Heart left ventricle (tissue), 16 donors: ENCODE measurements around the gene SLC4A2. TPM values are rescaled to one million over a fixed set of nuclear protein-coding genes. Genes with fewer than 3 reads are reported as not detected.

Source experiments
- ATAC-seq, 4 donors: fragments of 200-7000 bp; cut with Tn5 transposase; one replicate each; pipeline ENCODE4 v1.9.1; 2020 to 2022; ENCODE audit warnings: moderate library complexity in 4 of 4, mild to moderate bottlenecking in 3 of 4, moderate number of reproducible peaks in 1 of 4
- DNase-seq, 5 donors: peaks; one replicate each; pipeline ENCODE4 v3.0.0-alpha.2; 2020
- H3K27ac ChIP-seq, 12 donors: fragments of 200-600 bp; sonication (generic) in 4 of 12; one replicate each; pipeline versions ENCODE4 v1.5.0 to v1.8.0; 2016 to 2022; ENCODE audit warnings: mild to moderate bottlenecking in 2 of 12
- H3K27me3 ChIP-seq, 9 donors: fragments of 200-600 bp; sonication (generic) in 2 of 9; one replicate each; pipeline versions ENCODE4 v1.5.1 to v1.8.0; 2016 to 2022; ENCODE audit warnings: mild to moderate bottlenecking in 3 of 9
- H3K36me3 ChIP-seq, 9 donors: fragments of 200-600 bp; sonication (generic) in 2 of 9; one replicate each; pipeline versions ENCODE4 v1.5.0 to v1.8.0; 2018 to 2022; ENCODE audit warnings: mild to moderate bottlenecking in 2 of 9
- H3K4me1 ChIP-seq, 12 donors: fragments of 200-600 bp; sonication (generic) in 4 of 12; one replicate each; pipeline versions ENCODE4 v1.5.0 to v1.8.0; 2016 to 2022; ENCODE audit warnings: mild to moderate bottlenecking in 3 of 12
- H3K4me3 ChIP-seq, 12 donors: fragments of 200-600 bp; sonication (generic) in 4 of 12; one replicate each; pipeline versions ENCODE4 v1.5.0 to v1.8.0; 2017 to 2022; ENCODE audit warnings: mild to moderate bottlenecking in 9 of 12, moderate library complexity in 4 of 12
- H3K9me3 ChIP-seq, 12 donors: fragments of 200-600 bp; sonication (generic) in 4 of 12; one replicate each; pipeline versions ENCODE4 v1.5.0 to v1.8.0; 2016 to 2022; ENCODE audit warnings: mild to moderate bottlenecking in 1 of 12
- CTCF ChIP-seq, 12 donors: fragments of 200-600 bp; sonication (generic) in 4 of 12; IDR thresholded peaks; one replicate each; pipeline versions ENCODE4 v1.5.0 to v1.8.0; 2018 to 2022; ENCODE audit warnings: antibody characterized with exemption in 12 of 12, mild to moderate bottlenecking in 5 of 12
- POLR2A ChIP-seq, 2 donors: fragments of 450-650 bp; IDR thresholded peaks; one replicate each; pipeline ENCODE4 v1.6.1; 2017; ENCODE audit warnings: antibody characterized with exemption in 2 of 2, mild to moderate bottlenecking in 2 of 2, moderate library complexity in 2 of 2
- WGBS, 4 donors: extraction: QIAGEN DNeasy Blood & Tissue Kit in 2 of 4; methylation state at CpG; one replicate each; pipeline versions ENCODE4 v1.1.5 to v1.1.7; 2013 to 2018; 5-methylcytosine and 5-hydroxymethylcytosine counted together
- intact Hi-C, 10 donors: fragments of 100-400 bp; cut with DNase I; formaldehyde crosslinking; loops; one replicate each; pipeline versions ENCODE4 v1.11.1 to v1.14.2; 2022
- polyA plus RNA-seq, 2 donors: library from polyadenylated mRNA; stranded (reverse); fragments of 200-250 nt; gene quantifications; one replicate each; pipeline ENCODE4 v1.2.3, GENCODE V29; 2013
- total RNA-seq, 9 donors: library from RNA; depleted of rRNA in 2 of 9; stranded (reverse); fragments of >200 nt in 2 of 9; fragmentation: NEBNext Ultra II Directional in 3 of 9; extraction: Animal tissue kit (Norgen Biotek cat#: 25700) in 3 of 9; gene quantifications; one replicate each; pipeline versions ENCODE4 v1.1.0 to v1.2.4, GENCODE V29; 2016 to 2023
- donor health status: ischemic (EF 13 %, LVEDD 7.1; RV severe dilation, severe dysfunction).
- donor health status: healthy with polysubstance abuse.
- donor health status: DM: no; HTN: yes; CAD: no.
- donor health status: DM: no; HTN: no; CAD: no.
- donor health status: ischemic (EF 25% LVEDD 6.9; RV normal size, moderate dysfunction).
- donor health status: ischemic (EF 25% LVEDD 5.7; RV mildly dilated, moderate dysfunction).
- donor health status: healthy.
- donor health status: DM: yes; HTN: yes; CAD: no.
- donor health status: ischemic (EF 35%, LVEDD 5.7; RV mildly dilated, moderate dysfunction).
- donor health status: nonischemic (EF 11% LVEDD 7.7; RV severe dilation, severe dysfunction).
- donor health status: DM: yes; HTN: yes; CAD: no.
- donor health status: PGD.
- donor health status: ischemic (EF 29% LVEDD 5.4; RV normal size, mild dysfunction).
- donor health status: nonischemic (EF 23%, LVEDD 6.1; RV moderate dilation, normal function).

Gene SLC4A2
- total and polyA plus RNA-seq, 11 donors, result 44.1 to 113 (median 68.3) TPM

- peak in 2 of 4 donors; percentile 5 to 28 for ATAC-seq
- peak in 1 of 5 donors; percentile 69 for DNase-seq
- no peak for TF ChIP-seq POLR2A (IDR thresholded peaks at IDR 0.05)
- no peak for TF ChIP-seq CTCF (IDR thresholded peaks at IDR 0.05)
- peak overlapping the region in 8 of 12 donors; percentile 12 to 30 (median 24) for H3K4me3 ChIP-seq
- peaks cover 0 to 42% (median 38%) of the 10 kb centered on the region in 9 donors for H3K36me3 ChIP-seq
- H3K4me1 ChIP-seq, result peaks cover 9 to 47% (median 40%) of the 10 kb centered on the region in 12 donors
- intact Hi-C loops, result loop anchor here in 2 of 10 donors (1.0 to 10.0 kb wide), 2 partner anchors 17 to 52 kb away; no protein-coding TSS in a partner anchor
- no peaks in the 10 kb centered on the region for H3K27me3 ChIP-seq
- peak overlapping the region in 10 of 12 donors; percentile 23 to 99 (median 69) for H3K27ac ChIP-seq
- H3K9me3 ChIP-seq, result no peaks in the 10 kb centered on the region
- 48 to 57% (median 55%) methylated on average over 27 to 43 of the region's 43 CpGs for WGBS, 4 donors
Measured at GRCh38 chr7:151062399-151063211, 3.2 kb downstream of the SLC4A2 start.

DNA sequence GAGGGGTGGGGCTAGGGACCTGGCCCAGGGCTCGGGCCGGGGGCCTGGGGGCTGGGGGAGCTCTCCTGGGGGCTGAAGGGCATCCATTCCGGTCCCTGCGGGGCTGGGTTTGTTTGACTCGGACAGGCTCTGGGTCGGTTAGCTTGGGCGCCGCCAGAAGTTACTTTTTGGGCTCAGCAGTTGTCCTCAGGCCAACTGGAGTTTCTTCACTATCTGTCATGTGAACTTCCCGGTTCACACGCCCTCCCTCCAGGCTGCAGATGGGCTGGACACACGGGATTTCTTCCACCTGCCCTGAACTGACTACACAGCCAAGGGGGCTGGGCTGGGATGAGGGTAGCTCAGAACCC is 3.8 kb downstream of the SLC4A2 start:
- DNase-seq, result no peak
- intact Hi-C loops, result loop anchor here in 2 of 10 donors (1.0 to 10.0 kb wide), 2 partner anchors 16 to 52 kb away; no protein-coding TSS in a partner anchor
- no peaks in the 10 kb centered on the region for H3K9me3 ChIP-seq
- peaks cover 9 to 46% (median 39%) of the 10 kb centered on the region in 12 donors for H3K4me1 ChIP-seq
- 28 to 54% (median 45%) methylated on average over 5 to 11 of the region's 11 CpGs for WGBS, 4 donors
- no peak for ATAC-seq
- H3K36me3 ChIP-seq, result peaks cover 0 to 48% (median 44%) of the 10 kb centered on the region in 9 donors
- H3K27ac ChIP-seq, result peak overlapping the region in 9 of 12 donors; percentile 46 to 99 (median 70)
- peak overlapping the region in 6 of 12 donors; percentile 23 to 30 (median 26) for H3K4me3 ChIP-seq
- H3K27me3 ChIP-seq, result no peaks in the 10 kb centered on the region
- TF ChIP-seq CTCF (IDR thresholded peaks at IDR 0.05), result no peak

- ATAC-seq (no peak), DNase-seq (no peak)
- no peaks in the 10 kb centered on the region for H3K27me3 ChIP-seq
- peaks cover 0 to 61% (median 56%) of the 10 kb centered on the region in 9 donors for H3K36me3 ChIP-seq
- no peak for TF ChIP-seq POLR2A (IDR thresholded peaks at IDR 0.05)
- TF ChIP-seq CTCF (IDR thresholded peaks at IDR 0.05), result no peak
- WGBS, 4 donors, result 95 to 98% (median 96%) methylated on average over 17 to 18 of the region's 18 CpGs
- no peak overlapping the region for H3K27ac ChIP-seq
- no peaks in the 10 kb centered on the region for H3K9me3 ChIP-seq
- peaks cover 9 to 37% (median 30%) of the 10 kb centered on the region in 12 donors for H3K4me1 ChIP-seq
- intact Hi-C loops, result loop anchor here in 1 of 10 donors (10.0 kb wide), 1 partner anchor 50 kb away; no protein-coding TSS in a partner anchor
- no peak overlapping the region for H3K4me3 ChIP-seq
Measured at GRCh38 chr7:151064454-151064853, 5.1 kb downstream of the SLC4A2 start.

DNA sequence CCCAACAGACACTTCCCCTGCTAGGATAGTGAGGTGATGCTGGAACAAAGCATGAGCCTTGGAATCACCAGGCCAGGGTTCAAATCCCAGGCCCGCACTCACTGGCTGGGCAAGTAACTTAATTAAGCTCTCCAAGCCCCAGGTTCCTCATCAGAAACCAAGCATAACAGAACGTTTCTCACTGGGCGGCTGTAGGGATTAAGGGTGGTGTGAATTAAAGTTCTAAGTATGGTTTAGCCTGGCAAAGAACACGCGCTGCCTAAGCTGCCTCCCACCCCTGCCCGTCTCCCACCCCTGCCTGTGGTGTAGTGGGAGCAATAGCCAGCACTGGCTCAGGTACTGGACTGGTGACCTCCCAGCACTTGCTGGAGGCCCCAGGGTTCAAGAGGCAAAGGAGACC is 5.6 kb downstream of the SLC4A2 start:
- no peak overlapping the region for H3K4me3 ChIP-seq
- no peaks in the 10 kb centered on the region for H3K27me3 ChIP-seq
- 88 to 91% (median 88%) methylated on average over 6 of the region's 6 CpGs for WGBS, 4 donors
- no peak overlapping the region for H3K27ac ChIP-seq
- H3K9me3 ChIP-seq, result no peaks in the 10 kb centered on the region
- TF ChIP-seq POLR2A (IDR thresholded peaks at IDR 0.05) (no peak), CTCF (IDR thresholded peaks at IDR 0.05) (no peak)
- DNase-seq (no peak), ATAC-seq (no peak)
- H3K36me3 ChIP-seq, result peaks cover 0 to 66% (median 61%) of the 10 kb centered on the region in 9 donors
- H3K4me1 ChIP-seq, result peaks cover 9 to 36% (median 29%) of the 10 kb centered on the region in 12 donors
- intact Hi-C loops, result loop anchor here in 1 of 10 donors (10.0 kb wide), 1 partner anchor 50 kb away; no protein-coding TSS in a partner anchor
